HG03060 (cell line): ENCODE results near the gene GAK.
"Not testable (repeated sequence)": the region's sequence is repeated elsewhere in the genome, so short reads cannot be mapped to it uniquely, and the experiment has no call there.

ENCODE experiments used
- ATAC-seq: cut with Tn5 transposase; IDR thresholded peaks from one replicate; pipeline ENCODE4 v1.9.1; 2021; ENCODE audit warnings: low read depth, moderate number of reproducible peaks; ENCODE audit not compliant: unreplicated experiment

Gene GAK

DNA sequence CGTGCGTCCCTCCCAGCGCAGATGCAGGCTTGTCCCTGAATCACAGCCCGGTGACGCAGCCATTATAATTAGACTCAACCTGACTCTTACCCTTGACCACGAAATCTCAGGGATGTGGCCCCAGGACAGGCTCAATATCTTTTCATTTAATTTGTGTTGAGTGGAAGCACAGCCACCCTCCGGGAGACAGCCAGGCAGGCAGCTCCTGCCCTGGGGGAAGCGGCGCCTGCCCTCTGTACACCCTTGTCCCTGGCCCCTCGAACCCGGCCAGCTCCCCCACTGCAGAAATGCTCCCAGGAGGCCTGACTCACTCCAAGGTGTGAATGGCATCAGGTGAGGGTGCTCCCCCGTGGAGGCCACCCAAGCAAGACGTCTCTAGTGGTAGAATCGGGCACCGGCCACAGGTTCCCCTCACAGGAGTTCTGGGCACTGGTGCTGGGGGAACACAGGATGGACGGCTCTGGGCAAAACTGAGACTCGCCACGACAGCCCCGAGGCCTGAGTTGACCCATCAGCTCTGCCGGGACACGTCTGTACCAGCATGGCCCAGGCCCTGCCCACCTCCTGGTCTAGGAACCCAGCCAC is 108.8 kb downstream of the GAK start:
- no peak for ATAC-seq

GRCh38 chr4:822361-823175 is 109.5 kb downstream of the GAK start:
- ATAC-seq = no peak

- ATAC-seq = no peak
Observed at GRCh38 chr4:821631-822030, 110.5 kb downstream of the GAK start.

DNA sequence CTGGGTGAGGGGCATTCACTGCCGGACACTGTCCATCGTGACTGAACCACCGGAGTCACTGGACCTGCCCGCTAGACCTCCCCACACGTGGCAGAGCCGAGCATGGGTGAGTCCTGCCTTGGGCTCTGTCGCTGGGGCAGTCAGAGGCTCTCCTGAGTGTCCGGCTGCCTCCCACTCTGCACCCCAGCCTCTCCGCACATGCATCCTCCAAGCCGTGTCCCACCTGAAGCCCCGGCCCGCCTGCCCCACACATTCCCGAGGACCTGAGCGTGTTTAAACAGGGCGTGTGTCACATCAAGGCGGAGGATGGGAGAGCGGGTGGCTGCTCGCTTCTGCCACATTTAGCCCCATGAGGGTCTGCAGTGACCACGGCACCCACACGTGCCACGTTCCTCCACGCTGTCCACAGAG is 110.9 kb downstream of the GAK start:
- no peak for ATAC-seq

- ATAC-seq = no peak
Observed at GRCh38 chr4:820230-821172, 111.6 kb downstream of the GAK start.

DNA sequence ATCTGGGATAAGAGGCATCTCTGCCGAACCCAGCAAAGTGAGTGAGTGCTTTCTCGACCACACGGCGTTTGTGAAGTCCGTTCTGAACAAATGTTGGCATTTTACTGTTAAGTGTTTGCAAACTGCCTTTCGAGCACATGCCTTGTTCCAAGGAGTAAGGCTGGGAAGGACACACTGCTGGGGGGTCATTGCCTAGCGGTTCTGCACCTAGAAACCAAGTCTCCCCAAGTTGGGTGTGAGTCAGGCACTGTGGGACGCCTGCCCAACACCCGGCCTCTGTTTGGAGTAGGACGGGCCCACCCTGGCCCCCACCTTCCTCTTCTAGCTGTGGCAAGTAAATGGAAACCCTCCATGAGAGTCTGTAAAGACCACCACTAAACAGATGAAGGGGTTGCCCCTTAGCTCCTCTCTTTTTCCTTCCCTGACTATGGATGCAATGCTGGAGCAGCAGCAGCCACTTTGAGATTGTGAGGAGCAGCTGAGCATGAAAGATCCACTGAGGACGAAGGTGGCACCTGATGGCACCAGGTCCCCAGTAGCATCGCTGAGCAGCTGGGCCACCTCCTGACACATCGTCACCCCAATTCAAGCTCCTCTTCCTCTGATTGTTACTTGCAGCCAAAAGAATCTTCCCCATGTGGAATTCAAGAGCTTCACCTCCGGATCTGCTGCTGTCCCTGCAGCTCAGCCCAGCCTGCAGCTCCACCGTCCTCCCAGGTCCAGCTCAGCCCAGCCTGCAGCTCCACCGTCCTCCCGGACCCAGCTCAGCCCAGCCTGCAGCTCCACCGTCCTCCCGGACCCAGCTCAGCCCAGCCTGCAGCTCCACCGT is 112.5 kb downstream of the GAK start:
- ATAC-seq = no peak

DNA sequence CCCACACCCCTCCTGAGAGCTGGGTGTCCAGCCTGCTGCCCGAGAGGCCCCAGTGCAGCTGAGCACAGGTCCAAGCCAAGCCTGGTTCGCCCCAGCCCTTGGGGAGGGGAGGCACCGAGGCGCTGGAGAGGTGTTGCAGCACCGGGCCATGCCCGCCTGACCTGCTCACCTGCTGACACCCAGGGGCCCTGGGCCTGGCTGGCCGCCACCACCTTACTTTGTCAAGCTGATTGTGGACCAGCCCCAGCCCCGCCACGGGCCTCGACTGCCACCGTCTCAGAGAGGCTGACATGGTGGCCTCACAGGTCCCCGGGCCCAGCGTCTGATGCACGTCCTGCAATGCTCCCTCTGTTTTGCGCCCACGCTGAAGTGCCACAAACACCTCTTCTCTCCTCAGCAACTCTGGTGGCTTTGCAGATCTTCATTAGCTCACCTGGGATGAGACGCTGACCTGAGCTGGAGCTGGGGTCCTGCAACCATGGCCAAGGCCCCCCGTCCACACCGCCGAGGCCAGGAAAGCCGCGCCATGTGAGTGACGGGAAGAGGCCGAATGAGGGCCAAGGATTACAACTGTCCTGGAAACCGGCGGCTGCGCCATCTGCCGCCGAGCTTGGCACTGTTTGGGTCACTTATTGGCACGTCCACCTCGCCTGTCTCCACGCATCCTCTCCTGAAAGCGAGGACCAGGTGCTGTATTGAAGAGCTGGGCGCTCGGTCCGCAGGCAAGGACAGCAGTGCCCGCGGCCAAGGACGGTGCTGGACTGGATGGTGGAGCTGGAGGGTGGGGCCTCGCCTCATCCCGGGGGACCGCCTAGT is 113.8 kb downstream of the GAK start:
- no peak for ATAC-seq

GRCh38 chr4:815464-816146 is 116.5 kb downstream of the GAK start:
- ATAC-seq = no peak

DNA sequence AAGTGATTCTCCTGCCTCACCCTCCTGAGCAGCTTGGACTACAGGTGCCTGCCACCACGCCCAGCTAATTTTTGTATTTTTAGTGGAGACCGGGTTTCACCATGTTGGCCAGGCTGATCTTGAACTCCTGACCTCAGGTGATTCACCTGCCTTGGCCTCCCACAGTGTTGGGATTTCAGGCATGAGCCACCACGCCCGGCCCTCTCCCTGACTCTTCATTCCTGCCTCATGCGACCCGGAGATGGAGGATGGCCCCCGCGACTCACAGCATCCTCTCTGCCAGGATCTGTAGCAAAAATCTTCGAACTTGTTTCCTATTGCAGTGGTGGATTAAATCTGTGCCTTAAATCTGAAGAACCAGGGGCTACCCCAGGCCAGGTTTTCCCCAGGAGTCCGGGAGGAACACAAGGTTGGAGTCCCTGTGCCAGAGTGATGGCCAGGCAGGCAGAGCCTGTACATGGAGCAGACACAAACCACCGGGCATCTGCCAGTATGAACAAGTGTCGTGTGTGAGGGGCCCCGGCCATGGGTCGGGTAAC is 117.7 kb downstream of the GAK start:
- no peak for ATAC-seq

- ATAC-seq = no peak
Observed at GRCh38 chr4:813900-814299, 118.2 kb downstream of the GAK start.

GRCh38 chr4:808860-809570 is 123.1 kb downstream of the GAK start:
- no peak for ATAC-seq

GRCh38 chr4:807792-808191 is 124.3 kb downstream of the GAK start:
- ATAC-seq = no peak

DNA sequence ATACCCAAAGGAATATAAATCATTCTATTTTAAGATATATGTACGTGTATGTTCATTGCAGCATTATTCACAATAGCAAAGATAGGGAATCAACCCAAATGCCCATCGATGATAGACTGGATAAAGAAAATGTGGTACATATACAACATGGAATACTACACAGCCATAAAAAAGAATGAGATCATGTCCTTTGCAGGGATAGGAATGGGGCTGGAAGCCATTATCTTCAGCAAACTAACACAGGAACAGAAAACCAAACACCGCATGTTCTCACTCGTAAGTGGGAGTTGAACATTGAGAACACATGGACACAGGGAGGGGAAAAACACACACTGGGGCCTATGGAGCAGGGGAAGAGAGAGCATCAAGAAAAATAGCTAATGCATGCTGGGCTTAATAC is 125.1 kb downstream of the GAK start:
- ATAC-seq = not testable (repeated sequence)

GRCh38 chr4:804804-805203 is 127.3 kb downstream of the GAK start:
- ATAC-seq = no peak

GRCh38 chr4:803884-804283 is 128.2 kb downstream of the GAK start:
- ATAC-seq = no peak

GRCh38 chr4:801436-802124 is 130.5 kb downstream of the GAK start:
- no peak for ATAC-seq
